NB4 (cell line): Measurements from ENCODE around the gene TEX22.

Source experiments
- MYC ChIP-seq: IDR thresholded peaks from 2 replicates; pipeline ENCODE4 v1.6.1; 2011; ENCODE audit warnings: low read depth, low read length
- POLR2A ChIP-seq: IDR thresholded peaks from 2 replicates; pipeline ENCODE4 v1.6.1; 2011; ENCODE audit warnings: mild to moderate bottlenecking; ENCODE audit not compliant: insufficient read length; ENCODE audit errors: extremely low read depth
- TF ChIP-seq, protein P1 (sequence below): IDR thresholded peaks from 2 replicates; pipeline ENCODE4 v1.6.1; 2011; ENCODE audit warnings: low read depth, low read length
- TF ChIP-seq, protein P2 (sequence below): IDR thresholded peaks from one replicate; pipeline ENCODE4 v1.5.1; 2012; ENCODE audit warnings: low read depth, low read length

DNA sequence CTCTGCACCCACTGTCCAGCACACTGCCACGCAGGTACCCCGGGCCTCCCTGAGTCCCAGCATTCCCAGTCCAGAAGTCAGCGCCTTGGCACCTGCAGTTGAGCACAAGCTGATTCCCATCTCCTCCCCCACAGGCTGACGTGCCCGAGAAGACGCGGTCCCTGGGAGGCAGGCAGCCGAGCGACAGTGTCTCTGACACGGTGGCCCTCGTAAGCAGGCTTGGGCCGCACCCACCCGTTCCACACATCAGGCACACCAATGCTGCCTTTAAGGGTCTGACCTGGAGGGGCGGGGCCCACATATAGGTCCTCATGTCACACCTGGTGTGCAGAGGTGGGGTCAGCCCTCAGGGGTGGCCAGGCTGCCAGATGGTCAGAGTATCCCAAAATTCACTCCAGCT is 18.4 kb upstream of the TEX22 start:
- TF ChIP-seq, protein P1, sequence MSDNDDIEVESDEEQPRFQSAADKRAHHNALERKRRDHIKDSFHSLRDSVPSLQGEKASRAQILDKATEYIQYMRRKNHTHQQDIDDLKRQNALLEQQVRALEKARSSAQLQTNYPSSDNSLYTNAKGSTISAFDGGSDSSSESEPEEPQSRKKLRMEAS, result no peak
- TF ChIP-seq, protein P2, sequence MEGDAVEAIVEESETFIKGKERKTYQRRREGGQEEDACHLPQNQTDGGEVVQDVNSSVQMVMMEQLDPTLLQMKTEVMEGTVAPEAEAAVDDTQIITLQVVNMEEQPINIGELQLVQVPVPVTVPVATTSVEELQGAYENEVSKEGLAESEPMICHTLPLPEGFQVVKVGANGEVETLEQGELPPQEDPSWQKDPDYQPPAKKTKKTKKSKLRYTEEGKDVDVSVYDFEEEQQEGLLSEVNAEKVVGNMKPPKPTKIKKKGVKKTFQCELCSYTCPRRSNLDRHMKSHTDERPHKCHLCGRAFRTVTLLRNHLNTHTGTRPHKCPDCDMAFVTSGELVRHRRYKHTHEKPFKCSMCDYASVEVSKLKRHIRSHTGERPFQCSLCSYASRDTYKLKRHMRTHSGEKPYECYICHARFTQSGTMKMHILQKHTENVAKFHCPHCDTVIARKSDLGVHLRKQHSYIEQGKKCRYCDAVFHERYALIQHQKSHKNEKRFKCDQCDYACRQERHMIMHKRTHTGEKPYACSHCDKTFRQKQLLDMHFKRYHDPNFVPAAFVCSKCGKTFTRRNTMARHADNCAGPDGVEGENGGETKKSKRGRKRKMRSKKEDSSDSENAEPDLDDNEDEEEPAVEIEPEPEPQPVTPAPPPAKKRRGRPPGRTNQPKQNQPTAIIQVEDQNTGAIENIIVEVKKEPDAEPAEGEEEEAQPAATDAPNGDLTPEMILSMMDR, result no peak
- TF ChIP-seq POLR2A, result no peak
- no peak for TF ChIP-seq MYC
